ENCODE data around the gene SNTG2.

DNA sequence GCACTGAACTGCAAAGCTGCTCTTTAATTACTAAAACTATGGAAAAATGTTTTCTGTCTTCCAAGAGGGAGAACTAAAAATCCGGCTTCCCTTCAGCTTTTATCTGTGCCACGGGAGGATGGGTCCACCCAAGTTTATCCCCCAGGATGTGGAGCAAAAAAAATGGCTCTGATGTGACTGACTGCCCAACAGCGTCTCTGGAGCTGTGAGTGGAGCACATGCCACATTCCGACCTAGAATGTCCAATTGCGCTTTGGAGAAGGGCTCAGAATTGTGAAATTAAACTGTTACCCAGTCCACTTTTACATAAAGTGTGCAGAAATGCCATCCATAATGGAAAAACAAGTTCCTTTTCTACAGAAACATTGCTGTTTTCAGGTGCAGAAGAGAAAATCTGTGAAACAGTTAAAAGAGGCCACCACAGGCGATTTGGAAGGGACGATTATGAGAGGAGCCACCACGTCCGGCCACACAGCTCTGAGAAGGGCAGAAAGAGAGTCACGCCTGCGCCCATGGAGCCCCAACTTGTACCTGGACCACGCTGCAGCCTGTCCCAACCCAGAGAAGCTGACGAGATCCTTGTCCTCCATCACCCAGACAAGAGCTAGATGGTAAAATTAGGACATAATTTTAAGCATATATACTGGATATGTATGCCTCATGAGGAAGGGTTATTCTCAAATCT is 362.7 kb downstream of the SNTG2 start:
- TF ChIP-seq CTCF (conservative IDR thresholded peaks at IDR 0.05 in 1 of 2, IDR thresholded peaks at IDR 0.05 in 1 of 2; ENCODE audit: low read depth in 1 of 2, low read length in 2 of 2), result no peak
- no peak for TF ChIP-seq EZH2 (IDR thresholded peaks at IDR 0.05; ENCODE audit: low read length, missing control alignments)
